Keratinocyte (primary cell): ENCODE results near the gene ITGB4. TPM values are rescaled to one million over a fixed set of nuclear protein-coding genes. Genes with fewer than 3 reads are reported as not detected.

Experiments
- DNase-seq: peaks from one replicate; pipeline ENCODE4 v3.0.0-alpha.2; 2011; ENCODE audit warnings: low read depth, missing footprints, low spot score
- FAIRE-seq: peaks from 2 replicates; lab custom pipeline; 2011; peaks lifted over from hg19 to GRCh38; lab: Jason Lieb, UNC
- H2AFZ ChIP-seq: 2 replicates; pipeline ENCODE4 v1.6.0; 2012; ENCODE audit warnings: low read length, control low read depth, inconsistent platforms; ENCODE audit not compliant: control insufficient read depth
- H3K27ac ChIP-seq: 2 replicates; pipeline ENCODE4 v1.5.1; 2011; ENCODE audit warnings: low read length; ENCODE audit not compliant: control insufficient read depth, insufficient read depth
- H3K27me3 ChIP-seq: 3 replicates; pipeline ENCODE4 v1.6.0; 2011; ENCODE audit warnings: low read length; ENCODE audit not compliant: control insufficient read depth, insufficient read depth; ENCODE audit errors: extremely low read depth
- H3K36me3 ChIP-seq, 2 experiments: 2 replicates in 1 of 2; 3 replicates in 1 of 2; pipeline ENCODE4 v1.5.1; 2011; ENCODE audit warnings: low read length in 2 of 2, mild to moderate bottlenecking in 1 of 2; ENCODE audit not compliant: control insufficient read depth in 2 of 2, insufficient read depth in 2 of 2; ENCODE audit errors: extremely low read depth in 1 of 2
- H3K4me1 ChIP-seq: 3 replicates; pipeline ENCODE4 v1.5.1; 2011; ENCODE audit warnings: low read length; ENCODE audit not compliant: control insufficient read depth, insufficient read depth; ENCODE audit errors: extremely low read depth
- H3K4me2 ChIP-seq: 3 replicates; pipeline ENCODE4 v1.6.0; 2011; ENCODE audit warnings: low read depth, low read length; ENCODE audit not compliant: control insufficient read depth, insufficient read depth; ENCODE audit errors: extremely low read depth
- H3K4me3 ChIP-seq, 3 experiments: fragments of 200-600 bp in 1 of 3; sonication (generic) in 1 of 3; 2 replicates in 2 of 3; 3 replicates in 1 of 3; pipeline ENCODE4 v1.5.1; 2011 to 2016; ENCODE audit warnings: low read length in 3 of 3, mild to moderate bottlenecking in 3 of 3, control low read depth in 2 of 3, inconsistent platforms in 1 of 3, low read depth in 1 of 3, mixed read lengths in 1 of 3, mixed run types in 1 of 3, moderate library complexity in 1 of 3; ENCODE audit not compliant: control insufficient read depth in 2 of 3, insufficient read depth in 2 of 3; ENCODE audit errors: extremely low read depth in 1 of 3
- H3K79me2 ChIP-seq: 2 replicates; pipeline ENCODE4 v1.6.0; 2012; ENCODE audit warnings: low read length; ENCODE audit not compliant: control insufficient read depth, insufficient read depth
- H3K9ac ChIP-seq: 3 replicates; pipeline ENCODE4 v1.6.0; 2011; ENCODE audit warnings: low read length; ENCODE audit not compliant: control insufficient read depth, insufficient read depth; ENCODE audit errors: extremely low read depth
- H3K9me1 ChIP-seq: 3 replicates; pipeline ENCODE4 v1.6.0; 2011; ENCODE audit warnings: low read length; ENCODE audit not compliant: control insufficient read depth, insufficient read depth; ENCODE audit errors: extremely low read depth
- H3K9me3 ChIP-seq: 2 replicates; pipeline ENCODE4 v1.5.1; 2012; ENCODE audit warnings: low read depth, low read length; ENCODE audit not compliant: control insufficient read depth
- H4K20me1 ChIP-seq: 3 replicates; pipeline ENCODE4 v1.6.0; 2011; ENCODE audit warnings: low read length; ENCODE audit not compliant: control insufficient read depth, insufficient read depth; ENCODE audit errors: extremely low read depth
- CTCF ChIP-seq, 3 experiments: IDR thresholded peaks in 1 of 3; conservative IDR thresholded peaks in 1 of 3; optimal IDR thresholded peaks in 1 of 3; 2 replicates in 2 of 3; 3 replicates in 1 of 3; pipeline versions ENCODE3 to v1.5.1; 2011; ENCODE audit warnings: low read length in 3 of 3, mild to moderate bottlenecking in 3 of 3, moderate library complexity in 2 of 3, control low read depth in 1 of 3, inconsistent platforms in 1 of 3; ENCODE audit not compliant: insufficient read depth in 2 of 3; ENCODE audit errors: extremely low read depth in 1 of 3
- EZH2 ChIP-seq: IDR thresholded peaks from one replicate; pipeline ENCODE4 v1.6.1; 2012; ENCODE audit warnings: inconsistent platforms, mild to moderate bottlenecking, low read length, moderate library complexity
- dilution Hi-C: fragments of 300-500 bp; cut with MboI; formaldehyde crosslinking; loops from one replicate; pipeline ENCODE4 v1.7.0; 2020; ENCODE audit warnings: low sequenced_read_pairs; ENCODE audit not compliant: extremely low pct_ligation_motif_present
- polyA plus RNA-seq, 5 experiments: library from polyadenylated mRNA; depleted of rRNA in 3 of 5; stranded (reverse) in 3 of 5; stranded (forward) in 1 of 5; unstranded in 1 of 5; fragments of >200 nt; gene quantifications; 1 replicate in 1 of 5; 2 replicates in 3 of 5; 3 replicates in 1 of 5; pipeline versions ENCODE4 v1.2.1 to v1.2.3, GENCODE V29; 2011 to 2012; ENCODE audit warnings: missing spikeins in 2 of 5, low read depth in 1 of 5, low replicate concordance in 1 of 5

The ITGB4 gene
- polyA plus RNA-seq, 1 donor (not counting 4 experiments of a cell fraction or from before 2014, with no cell fraction given) = 761 TPM

DNA sequence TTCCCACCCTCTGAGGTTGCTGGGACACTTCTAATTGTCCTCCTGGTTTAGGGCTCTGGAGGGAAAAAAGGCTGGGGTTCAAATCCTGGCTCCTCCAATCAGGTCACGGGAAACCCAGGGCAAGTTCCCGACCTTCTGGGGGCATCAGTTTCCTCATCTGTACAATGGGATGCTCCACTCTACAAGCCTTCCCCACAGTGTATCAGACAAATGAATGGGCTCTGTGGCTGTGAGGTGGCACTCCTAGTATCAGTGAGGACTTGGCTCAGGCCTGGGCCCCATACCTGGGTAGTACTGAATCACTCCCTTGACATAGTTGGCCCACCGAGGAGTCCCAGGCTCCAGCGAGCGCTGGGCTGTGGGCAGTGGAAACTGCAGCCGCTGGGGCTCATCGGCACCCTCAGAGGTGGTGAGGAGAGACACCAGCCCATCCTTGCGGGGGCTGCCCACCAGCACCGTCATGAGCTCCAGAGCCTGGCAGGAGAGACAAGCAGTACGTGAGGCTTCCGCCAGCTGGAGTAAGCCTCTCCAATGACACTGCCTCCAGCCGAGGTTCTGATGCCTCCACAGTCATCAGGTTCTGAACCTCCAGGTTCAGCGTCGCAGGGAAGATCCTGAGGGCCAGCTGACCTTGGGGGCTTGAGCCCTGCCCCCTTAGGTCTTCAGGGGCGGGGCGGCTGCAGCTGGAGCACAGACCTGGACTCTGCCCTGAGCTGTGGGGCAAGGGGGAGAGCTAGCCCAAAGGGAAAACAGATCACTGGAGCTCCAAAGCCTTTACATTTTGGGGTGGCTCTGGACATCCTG, 42.6 kb downstream of the ITGB4 start:
- dilution Hi-C loops = no loop called here
- DNase-seq (no peak), FAIRE-seq (no peak)
- Histone ChIP-seq H2AFZ (no peak overlapping the region), H3K9me3 (no peaks in the 10 kb centered on the region), H3K4me1 (no peaks in the 10 kb centered on the region), H4K20me1 (peaks cover 8% of the 10 kb centered on the region), H3K4me3 (peak overlapping the region; percentile 50 to 66 (median 51)), H3K27ac (no peak overlapping the region), H3K9me1 (no peaks in the 10 kb centered on the region), H3K79me2 (no peaks in the 10 kb centered on the region), H3K36me3 (peaks cover 5 to 7% of the 10 kb centered on the region in 2 experiments), H3K27me3 (no peaks in the 10 kb centered on the region), H3K9ac (peak overlapping the region; percentile 64), H3K4me2 (peak overlapping the region; percentile 91)
- no peak for TF ChIP-seq EZH2
- TF ChIP-seq CTCF (optimal IDR thresholded peaks at IDR 0.05 in 1 of 3, IDR thresholded peaks at IDR 0.05 in 1 of 3, conservative IDR thresholded peaks at IDR 0.05 in 1 of 3; ENCODE audit: extremely low read depth in 1 of 3, insufficient read depth in 2 of 3, low read length in 3 of 3) = no peak

GRCh38 chr17:75764417-75764710, 43.1 kb downstream of the ITGB4 start:
- peak overlapping the region; percentile 20 for H3K27ac ChIP-seq
- TF ChIP-seq EZH2 (no peak), CTCF (optimal IDR thresholded peaks at IDR 0.05 in 1 of 3, IDR thresholded peaks at IDR 0.05 in 1 of 3, conservative IDR thresholded peaks at IDR 0.05 in 1 of 3; ENCODE audit: extremely low read depth in 1 of 3, insufficient read depth in 2 of 3, low read length in 3 of 3) (peak in 1 of 3 experiments; percentile 45)
- FAIRE-seq = no peak

More at GRCh38 chr17:75764417-75764710, 43.1 kb downstream of the ITGB4 start:
- DNase-seq = no peak
- peaks cover 3 to 5% of the 10 kb centered on the region in 2 experiments for H3K36me3 ChIP-seq
- H3K9me3 ChIP-seq = no peaks in the 10 kb centered on the region
- H2AFZ ChIP-seq = peak overlapping the region; percentile 26
- peak overlapping the region; percentile 50 to 66 (median 51) for H3K4me3 ChIP-seq
- H3K79me2 ChIP-seq = no peaks in the 10 kb centered on the region
- H3K27me3 ChIP-seq = no peaks in the 10 kb centered on the region
- peaks cover 8% of the 10 kb centered on the region for H4K20me1 ChIP-seq
- H3K9ac ChIP-seq = peak overlapping the region; percentile 64
- H3K4me1 ChIP-seq = no peaks in the 10 kb centered on the region
- H3K9me1 ChIP-seq = no peaks in the 10 kb centered on the region
- dilution Hi-C loops = no loop called here
- peak overlapping the region; percentile 91 for H3K4me2 ChIP-seq
